ENCODE measurements around the gene ZNF672.
A peak's percentile ranks its signal among the peaks of the same experiment; 100 is the strongest.
"Not testable (repeated sequence)": the region's sequence is repeated elsewhere in the genome, so short reads cannot be mapped to it uniquely, and the experiment has no call there.

The ZNF672 gene

DNA sequence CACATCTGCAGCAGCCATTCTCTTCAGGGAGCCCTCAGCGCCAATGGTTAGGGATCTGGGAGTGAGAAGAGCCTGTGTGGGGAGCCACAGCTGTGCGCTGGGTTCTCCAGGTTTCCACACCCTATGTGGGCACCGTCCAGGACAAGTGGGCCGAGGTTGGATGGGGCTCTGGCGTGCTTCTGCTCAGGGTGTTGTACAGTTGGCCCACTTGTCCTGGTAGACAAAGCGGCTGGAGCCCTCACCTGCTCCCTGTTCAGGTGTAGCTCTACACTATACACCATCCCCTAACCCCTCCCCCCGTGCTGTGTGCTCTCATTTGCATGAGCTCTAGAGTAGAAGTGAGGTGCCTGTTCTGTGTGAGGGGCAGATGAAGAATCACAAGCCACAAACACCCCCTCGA is 24.5 kb upstream of the ZNF672 start:
- no peak for DNase-seq (ENCODE audit: low read depth)

- no peak for DNase-seq (ENCODE audit: low read depth)
These were observed 23.7 kb upstream of the ZNF672 start for GRCh38 chr1:248814351-248814750.

GRCh38 chr1:248815407-248816034 is 22.5 kb upstream of the ZNF672 start:
- no peak for DNase-seq (ENCODE audit: low read depth)

DNA sequence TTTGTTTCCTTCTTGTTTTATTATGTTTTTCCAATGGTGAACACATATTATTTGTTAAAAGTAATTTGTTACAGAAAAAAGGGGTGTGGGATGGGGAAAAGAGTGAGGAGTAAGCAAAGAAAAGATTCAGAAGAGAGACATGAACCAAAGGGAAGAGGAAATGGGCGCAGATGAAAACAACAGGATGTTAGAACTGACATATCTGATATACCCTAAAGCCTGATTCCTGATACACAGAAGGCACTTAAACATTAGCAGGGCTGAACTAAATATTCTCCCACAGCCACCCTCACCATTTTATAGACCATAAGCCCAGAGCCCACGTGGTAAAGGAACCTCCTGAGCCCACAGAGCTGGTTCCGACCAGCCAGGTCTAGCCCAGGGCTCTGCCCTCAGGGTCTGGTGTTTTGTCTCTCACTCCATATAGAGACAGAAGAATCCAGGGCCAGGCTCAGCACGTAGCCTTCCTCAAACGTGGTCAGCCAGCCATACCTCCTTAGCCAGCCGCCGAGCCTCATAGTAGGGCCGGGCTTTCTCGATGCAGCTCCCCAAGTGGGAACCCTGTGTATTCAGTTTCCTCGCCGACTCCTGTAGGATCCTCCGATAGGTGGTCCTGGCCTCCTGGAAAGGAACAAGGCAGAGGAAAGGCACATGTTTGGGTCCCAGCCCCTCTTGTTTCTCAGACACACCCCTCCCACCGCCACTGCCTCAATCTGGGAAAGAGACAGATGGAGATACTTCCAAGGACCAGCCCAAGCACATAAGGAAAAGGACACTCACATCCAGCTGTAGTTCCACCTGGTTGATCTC is 21.8 kb upstream of the ZNF672 start:
- DNase-seq (ENCODE audit: low read depth): no peak

DNA sequence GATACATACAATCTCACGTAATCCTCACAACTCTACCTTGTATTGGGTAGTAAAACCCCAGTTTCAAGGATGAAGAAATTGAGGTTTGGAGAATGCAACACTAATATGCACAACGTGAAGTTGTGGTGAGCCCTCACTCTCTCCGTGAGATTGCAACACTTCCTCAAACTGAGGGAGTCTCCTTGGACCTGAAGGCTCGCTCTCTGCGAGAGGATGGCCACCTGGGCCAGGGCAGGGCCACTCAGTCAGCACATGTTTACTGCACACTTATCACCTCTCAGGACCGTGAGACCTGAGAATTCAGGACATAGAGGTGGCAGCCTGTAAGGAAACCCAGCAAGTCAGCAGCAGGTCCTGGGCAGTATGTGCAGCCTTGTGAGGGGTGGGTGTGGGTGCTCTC is 21.0 kb upstream of the ZNF672 start:
- DNase-seq (ENCODE audit: low read depth): no peak

DNA sequence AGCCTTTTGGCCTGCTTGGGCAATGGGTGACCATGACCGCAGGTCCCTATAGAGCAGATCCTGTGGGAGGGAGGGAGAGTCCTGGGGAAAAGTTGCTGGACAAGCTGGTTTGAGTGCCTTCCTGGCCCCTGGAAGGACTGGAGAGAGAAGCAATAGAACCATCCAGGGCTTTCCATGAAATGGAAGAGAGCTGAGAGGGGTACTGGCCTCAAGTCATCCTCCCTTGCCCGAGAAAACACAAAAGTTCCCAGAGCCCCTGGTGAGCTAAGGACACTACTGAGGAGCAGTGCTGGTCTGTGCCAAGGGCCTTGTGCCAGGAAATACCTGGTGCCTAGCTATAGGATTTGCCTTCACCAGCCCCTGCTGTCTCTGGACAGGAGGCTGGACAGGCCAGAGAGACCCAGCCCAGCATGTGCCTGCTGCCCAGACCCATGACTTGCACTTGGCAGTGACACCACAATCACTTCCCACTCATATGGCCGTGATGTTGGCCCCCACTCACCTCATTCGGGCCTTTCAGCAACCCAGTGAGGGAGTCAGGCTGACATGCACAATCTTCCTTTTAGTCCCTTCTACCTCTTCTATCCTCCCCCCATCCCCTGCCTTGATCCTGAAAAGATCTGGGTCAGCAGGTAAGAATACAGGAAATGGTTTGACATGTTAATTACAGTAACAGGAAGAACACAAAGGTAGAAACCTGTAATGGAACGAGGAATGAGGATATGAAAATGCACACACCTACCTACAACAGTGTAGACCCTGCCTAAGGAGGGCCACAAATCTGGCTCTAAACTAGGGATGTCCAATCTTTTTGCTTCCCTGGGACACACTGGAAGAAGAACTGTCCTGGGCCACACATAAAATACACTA is 19.3 kb upstream of the ZNF672 start:
- no peak for DNase-seq (ENCODE audit: low read depth)

GRCh38 chr1:248820041-248820585 is 17.9 kb upstream of the ZNF672 start:
- no peak for DNase-seq (ENCODE audit: low read depth)

- no peak for DNase-seq (ENCODE audit: low read depth)
These were observed 16.9 kb upstream of the ZNF672 start for GRCh38 chr1:248821101-248821500.

- no peak for DNase-seq (ENCODE audit: low read depth)
These were observed 16.4 kb upstream of the ZNF672 start for GRCh38 chr1:248821641-248822040.

DNA sequence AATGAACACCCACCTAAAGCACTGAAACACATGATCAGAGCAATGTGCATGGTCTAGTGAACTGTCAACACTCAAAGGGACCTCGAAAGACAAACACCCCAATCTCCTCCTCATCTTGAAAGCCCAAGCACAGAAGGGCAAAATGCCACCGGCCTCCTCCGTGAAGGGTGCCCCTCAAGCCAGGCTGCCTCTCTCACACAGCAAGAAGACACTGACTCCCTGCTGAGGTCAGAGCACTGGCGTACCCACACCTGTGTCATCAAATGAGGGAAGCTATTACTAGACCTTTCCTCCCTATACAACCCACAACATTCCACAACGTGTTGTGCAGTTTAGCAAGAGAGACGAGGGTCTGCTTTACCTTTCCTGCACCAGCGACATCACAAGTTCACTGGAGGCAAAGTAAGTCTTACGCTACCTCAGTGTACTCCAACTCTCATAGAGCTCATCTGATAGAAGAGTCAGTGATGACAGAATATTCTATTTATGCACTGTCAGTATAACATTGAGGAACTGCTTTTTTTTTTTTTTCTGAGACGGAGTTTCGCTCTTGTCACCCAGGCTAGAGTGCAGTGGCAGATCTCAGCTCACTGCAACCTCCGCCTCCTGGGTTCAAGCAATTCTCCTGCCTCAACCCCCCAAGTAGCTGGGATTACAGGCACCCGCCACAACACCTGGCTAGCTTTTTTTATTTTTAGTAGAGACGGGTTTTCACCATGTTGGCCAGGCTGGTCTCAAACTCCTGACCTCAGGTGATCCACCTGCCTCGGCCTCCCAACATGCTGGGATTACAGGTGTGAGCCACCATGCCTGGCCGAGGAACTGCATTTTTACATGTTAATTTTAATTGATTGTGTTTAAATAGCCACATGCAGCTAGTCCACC is 15.6 kb upstream of the ZNF672 start:
- no peak for DNase-seq (ENCODE audit: low read depth)

GRCh38 chr1:248823517-248824001 is 14.5 kb upstream of the ZNF672 start:
- no peak for DNase-seq (ENCODE audit: low read depth)

GRCh38 chr1:248824301-248824700 is 13.7 kb upstream of the ZNF672 start:
- no peak for DNase-seq (ENCODE audit: low read depth)

DNA sequence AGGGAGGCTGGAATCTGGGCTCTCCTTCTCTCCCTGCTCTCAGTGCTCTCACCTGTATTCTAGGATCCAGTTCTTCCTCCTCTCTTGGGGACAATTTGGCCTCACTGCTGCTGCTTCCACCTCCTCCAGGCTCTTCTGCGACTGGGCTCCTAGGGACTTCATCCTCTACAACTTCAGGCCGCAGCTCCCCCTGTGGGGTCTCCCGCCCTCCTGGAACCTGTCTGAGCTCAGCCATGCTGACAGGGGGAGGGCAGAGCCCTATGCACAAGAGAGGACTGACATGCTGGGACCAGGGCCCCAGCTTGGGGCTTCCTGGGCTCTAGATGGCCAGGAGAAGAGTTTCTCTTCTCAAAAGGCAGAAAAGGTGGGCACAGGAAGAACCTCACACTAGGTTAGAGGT is 13.3 kb upstream of the ZNF672 start:
- DNase-seq (ENCODE audit: low read depth): no peak

GRCh38 chr1:248825136-248825535 is 12.9 kb upstream of the ZNF672 start:
- no peak for DNase-seq (ENCODE audit: low read depth)

DNA sequence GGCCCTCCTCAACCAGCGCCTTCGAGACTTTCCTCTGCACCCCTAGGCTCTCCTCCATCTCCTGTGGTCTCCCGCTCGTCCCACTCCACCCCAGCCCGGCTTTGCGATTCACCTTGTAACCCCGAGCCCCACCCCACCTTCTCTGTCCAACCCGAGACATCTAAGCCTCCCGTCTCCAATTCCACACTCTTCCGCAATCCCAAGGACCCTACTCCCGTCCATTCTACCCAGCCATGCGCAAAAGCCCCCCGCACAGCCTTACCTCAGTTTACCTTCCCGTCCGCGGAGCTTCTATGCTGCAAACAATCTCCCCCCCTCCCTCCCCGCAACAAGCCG is 12.5 kb upstream of the ZNF672 start:
- DNase-seq (ENCODE audit: low read depth): no peak

GRCh38 chr1:248825909-248826760 is 11.9 kb upstream of the ZNF672 start, which contains the start of gene SH3BP5L:
SH3BP5L (minus strand) TSS chr1:248825915; CDS start chr1:248824935, 980 bp downstream.
- DNase-seq (ENCODE audit: low read depth): peak; percentile 83

GRCh38 chr1:248828845-248829244 is 9.2 kb upstream of the ZNF672 start:
- DNase-seq (ENCODE audit: low read depth): no peak

- not testable (repeated sequence) for DNase-seq (ENCODE audit: low read depth)
These were observed 7.4 kb upstream of the ZNF672 start for GRCh38 chr1:248830718-248831017.

DNA sequence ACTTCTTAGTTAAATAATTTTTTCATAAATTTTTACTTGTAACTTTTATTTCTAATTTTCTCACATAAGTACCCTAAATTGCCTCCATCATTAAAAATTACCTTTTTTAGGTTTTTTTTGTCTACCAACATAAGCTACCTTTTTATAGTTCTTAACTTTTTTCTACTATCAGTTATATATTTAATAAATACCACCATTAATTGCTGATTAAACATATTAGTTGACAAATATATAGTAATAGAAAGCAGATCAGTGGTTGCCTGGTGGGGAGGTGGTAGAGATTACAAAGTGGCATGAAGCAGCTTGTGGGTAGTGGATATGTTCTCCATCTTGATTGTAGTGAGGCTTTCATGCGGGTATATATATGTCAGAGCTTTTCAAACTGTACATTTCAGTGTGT is 6.2 kb upstream of the ZNF672 start:
- no peak for DNase-seq (ENCODE audit: low read depth)

- no peak for DNase-seq (ENCODE audit: low read depth)
These were observed 3.6 kb upstream of the ZNF672 start for GRCh38 chr1:248834343-248834940.

Measured in activated gamma-delta T cell treated with anti-CD3 and anti-CD28 coated beads, Interleukin-2, amount 50 U/mL, for 16 hours (primary cell).